KMS-11 (cell line): Measurements from ENCODE around the gene WDR27.

Experiments used
- H2AFZ ChIP-seq: fragments of 200-600 bp; sonication (generic); 2 replicates; pipeline ENCODE4 v1.6.1; 2016; ENCODE audit warnings: antibody characterized with exemption, mixed run types, low read depth
- H3K27ac ChIP-seq: fragments of 200-600 bp; sonication (generic); 2 replicates; pipeline ENCODE4 v1.6.1; 2016; ENCODE audit warnings: mild to moderate bottlenecking, mixed run types
- H3K27me3 ChIP-seq: fragments of 200-600 bp; sonication (generic); 2 replicates; pipeline ENCODE4 v1.6.1; 2017; ENCODE audit warnings: mild to moderate bottlenecking, low read depth, mixed run types, moderate library complexity; ENCODE audit not compliant: insufficient read depth
- H3K36me3 ChIP-seq: fragments of 200-600 bp; sonication (generic); 2 replicates; pipeline ENCODE4 v1.6.1; 2017; ENCODE audit warnings: mild to moderate bottlenecking, mixed run types; ENCODE audit not compliant: insufficient read depth
- H3K4me1 ChIP-seq: fragments of 200-600 bp; sonication (generic); 2 replicates; pipeline ENCODE4 v1.6.1; 2016; ENCODE audit warnings: mild to moderate bottlenecking, low read depth, mixed run types; ENCODE audit not compliant: poor library complexity, severe bottlenecking
- H3K4me2 ChIP-seq: fragments of 200-600 bp; sonication (generic); 2 replicates; pipeline ENCODE4 v1.7.0; 2016; ENCODE audit warnings: mild to moderate bottlenecking, mixed run types
- H3K4me3 ChIP-seq: fragments of 200-600 bp; sonication (generic); IDR thresholded peaks from 2 replicates; pipeline ENCODE4 v1.6.1; 2017; ENCODE audit warnings: low read depth, low read length, mixed read lengths; ENCODE audit not compliant: insufficient read depth
- H3K79me2 ChIP-seq: fragments of 200-600 bp; sonication (generic); 2 replicates; pipeline ENCODE4 v1.6.1; 2016; ENCODE audit warnings: low read depth, mixed run types; ENCODE audit not compliant: insufficient read depth
- H3K9ac ChIP-seq: fragments of 200-600 bp; sonication (generic); 2 replicates; pipeline ENCODE4 v1.6.1; 2016; ENCODE audit warnings: mild to moderate bottlenecking, mixed run types
- H4K20me1 ChIP-seq: fragments of 200-600 bp; sonication (generic); 2 replicates; pipeline ENCODE4 v1.6.1; 2016; ENCODE audit warnings: mild to moderate bottlenecking, mixed run types; ENCODE audit not compliant: insufficient read depth
- TF ChIP-seq, protein P1 (sequence below): fragments of 200-600 bp; sonication (generic); conservative IDR thresholded peaks from 2 replicates; pipeline ENCODE4 v1.6.1; 2017; ENCODE audit warnings: low read depth, mild to moderate bottlenecking, antibody characterized with exemption, low read length, moderate library complexity, mixed read lengths

The WDR27 gene

DNA sequence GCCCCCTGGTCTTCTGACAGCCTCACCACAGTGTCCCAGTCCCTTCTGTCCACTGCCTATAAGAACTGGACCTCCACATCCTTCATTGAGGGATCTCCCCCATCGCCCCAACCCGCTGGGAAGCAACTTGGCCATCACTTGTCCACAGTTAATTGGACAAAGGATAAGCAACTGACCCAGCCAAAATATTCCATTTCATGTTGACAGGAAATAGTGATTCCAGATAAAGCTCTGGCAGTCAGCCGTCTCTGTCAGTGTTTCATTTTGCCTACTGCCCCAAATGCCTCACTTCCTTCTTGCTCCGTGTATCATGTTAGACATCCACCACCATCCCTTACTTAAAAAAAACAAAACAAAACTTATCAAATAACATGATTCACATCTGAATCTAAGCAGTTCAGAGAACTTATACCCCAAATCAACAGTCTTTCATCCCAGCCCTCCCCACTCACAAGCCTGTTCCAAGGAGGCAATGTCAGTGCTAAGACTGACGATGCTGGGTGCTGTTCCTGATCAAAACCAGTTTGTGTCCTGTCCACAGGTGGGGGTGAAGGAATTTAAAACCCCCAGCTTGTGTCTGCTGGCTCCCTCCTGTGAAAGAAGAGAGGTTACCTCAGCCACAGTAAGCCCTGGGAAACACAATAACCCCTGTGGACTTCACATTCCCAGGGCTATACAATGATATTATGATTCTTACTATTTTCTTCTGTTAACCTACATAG is 162.5 kb downstream of the WDR27 start:
- H2AFZ ChIP-seq = no peak overlapping the region
- peaks cover 12% of the 10 kb centered on the region for H3K4me1 ChIP-seq
- no peaks in the 10 kb centered on the region for H3K79me2 ChIP-seq
- no peak overlapping the region for H3K4me3 ChIP-seq
- no peaks in the 10 kb centered on the region for H3K27me3 ChIP-seq
- H3K36me3 ChIP-seq = no peaks in the 10 kb centered on the region
- TF ChIP-seq, protein P1, sequence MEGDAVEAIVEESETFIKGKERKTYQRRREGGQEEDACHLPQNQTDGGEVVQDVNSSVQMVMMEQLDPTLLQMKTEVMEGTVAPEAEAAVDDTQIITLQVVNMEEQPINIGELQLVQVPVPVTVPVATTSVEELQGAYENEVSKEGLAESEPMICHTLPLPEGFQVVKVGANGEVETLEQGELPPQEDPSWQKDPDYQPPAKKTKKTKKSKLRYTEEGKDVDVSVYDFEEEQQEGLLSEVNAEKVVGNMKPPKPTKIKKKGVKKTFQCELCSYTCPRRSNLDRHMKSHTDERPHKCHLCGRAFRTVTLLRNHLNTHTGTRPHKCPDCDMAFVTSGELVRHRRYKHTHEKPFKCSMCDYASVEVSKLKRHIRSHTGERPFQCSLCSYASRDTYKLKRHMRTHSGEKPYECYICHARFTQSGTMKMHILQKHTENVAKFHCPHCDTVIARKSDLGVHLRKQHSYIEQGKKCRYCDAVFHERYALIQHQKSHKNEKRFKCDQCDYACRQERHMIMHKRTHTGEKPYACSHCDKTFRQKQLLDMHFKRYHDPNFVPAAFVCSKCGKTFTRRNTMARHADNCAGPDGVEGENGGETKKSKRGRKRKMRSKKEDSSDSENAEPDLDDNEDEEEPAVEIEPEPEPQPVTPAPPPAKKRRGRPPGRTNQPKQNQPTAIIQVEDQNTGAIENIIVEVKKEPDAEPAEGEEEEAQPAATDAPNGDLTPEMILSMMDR = no peak
- no peaks in the 10 kb centered on the region for H4K20me1 ChIP-seq
- H3K9ac ChIP-seq = no peak overlapping the region
- H3K4me2 ChIP-seq = no peak overlapping the region
- H3K27ac ChIP-seq = no peak overlapping the region

DNA sequence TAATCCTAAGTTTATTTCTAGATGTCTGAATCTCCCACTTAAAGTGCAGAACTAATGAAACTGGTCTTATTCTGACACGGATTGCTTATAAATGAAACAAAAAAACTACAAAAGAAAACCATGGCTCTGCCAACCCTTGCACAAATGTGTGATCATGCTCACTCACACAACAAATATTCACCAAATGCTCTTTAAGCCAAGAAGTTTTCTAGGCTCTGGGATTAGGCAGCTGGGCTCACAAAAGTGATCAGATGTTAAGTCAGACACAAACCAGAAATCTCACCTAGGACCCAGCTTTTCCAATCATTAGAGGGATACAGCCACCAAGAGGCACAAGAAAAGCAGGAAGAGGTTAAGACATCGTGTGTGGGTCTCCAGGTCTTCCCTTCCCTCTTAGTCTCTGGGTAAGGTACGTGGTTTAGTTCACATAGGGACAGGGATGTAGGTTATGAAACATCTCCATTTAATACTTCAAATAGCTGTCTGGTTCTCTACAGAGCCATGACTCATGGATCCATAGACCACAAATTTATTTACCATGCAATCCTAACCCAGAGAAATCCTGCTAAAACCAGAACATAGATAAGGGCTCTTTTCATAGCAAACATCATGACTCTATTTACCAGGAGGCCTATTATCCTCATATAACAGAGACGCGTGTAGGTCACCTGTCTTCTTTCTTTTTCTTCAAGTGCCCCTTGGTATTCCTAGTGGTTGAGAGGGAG is 165.2 kb downstream of the WDR27 start:
- no peak overlapping the region for H3K4me3 ChIP-seq
- H3K27me3 ChIP-seq = no peaks in the 10 kb centered on the region
- H2AFZ ChIP-seq = no peak overlapping the region
- no peak overlapping the region for H3K27ac ChIP-seq
- no peaks in the 10 kb centered on the region for H3K36me3 ChIP-seq
- H4K20me1 ChIP-seq = no peaks in the 10 kb centered on the region
- no peak overlapping the region for H3K4me2 ChIP-seq
- H3K4me1 ChIP-seq = no peaks in the 10 kb centered on the region
- H3K79me2 ChIP-seq = no peaks in the 10 kb centered on the region
- TF ChIP-seq, protein P1 = no peak
- H3K9ac ChIP-seq = no peak overlapping the region

DNA sequence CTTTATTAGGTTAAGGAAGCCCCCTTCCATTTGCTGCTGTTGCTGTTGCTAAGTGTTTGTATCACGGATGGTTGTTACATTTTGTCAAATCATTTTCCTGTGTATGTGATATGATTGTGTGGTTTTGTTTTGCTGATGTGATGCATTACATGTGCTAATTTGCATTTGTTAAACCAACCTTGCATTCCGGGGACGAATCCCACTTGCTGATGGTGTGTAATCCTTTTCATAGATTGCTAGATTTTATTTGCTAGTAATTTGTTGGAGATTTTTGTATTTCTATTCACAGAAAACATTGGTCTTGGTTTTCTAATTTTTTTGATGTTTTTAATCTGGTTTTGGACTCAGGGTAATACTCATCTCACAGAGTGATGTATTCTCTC is 167.8 kb downstream of the WDR27 start:
- Histone ChIP-seq H3K27ac (no peak overlapping the region), H3K9ac (no peak overlapping the region), H3K4me2 (no peak overlapping the region), H4K20me1 (no peaks in the 10 kb centered on the region), H2AFZ (no peak overlapping the region), H3K79me2 (no peaks in the 10 kb centered on the region), H3K4me3 (no peak overlapping the region), H3K27me3 (no peaks in the 10 kb centered on the region), H3K36me3 (no peaks in the 10 kb centered on the region), H3K4me1 (no peaks in the 10 kb centered on the region)
- TF ChIP-seq, protein P1 = no peak

- Histone ChIP-seq H3K36me3 (no peaks in the 10 kb centered on the region), H3K79me2 (no peaks in the 10 kb centered on the region), H3K4me3 (no peak overlapping the region), H4K20me1 (no peaks in the 10 kb centered on the region), H2AFZ (no peak overlapping the region), H3K4me1 (no peaks in the 10 kb centered on the region), H3K27me3 (no peaks in the 10 kb centered on the region), H3K9ac (no peak overlapping the region), H3K4me2 (no peak overlapping the region), H3K27ac (no peak overlapping the region)
- TF ChIP-seq, protein P1 = no peak
These were observed 168.4 kb downstream of the WDR27 start for GRCh38 chr6:169533301-169534038.
